Stimulated activated CD4-positive, alpha-beta T cell treated with anti-CD3 and anti-CD28 coated beads, TNF-alpha, amount 100 ng/mL, for 24 hours (primary cell): ENCODE measurements around the gene VPS8.
"Not testable (repeated sequence)": the region's sequence is repeated elsewhere in the genome, so short reads cannot be mapped to it uniquely, and the experiment has no call there.

Source experiments
- DNase-seq, 3 experiments: peaks; one replicate each; pipeline ENCODE4 v3.0.0-alpha.2; 2020; ENCODE audit warnings: low read depth in 3 of 3

The VPS8 gene

DNA sequence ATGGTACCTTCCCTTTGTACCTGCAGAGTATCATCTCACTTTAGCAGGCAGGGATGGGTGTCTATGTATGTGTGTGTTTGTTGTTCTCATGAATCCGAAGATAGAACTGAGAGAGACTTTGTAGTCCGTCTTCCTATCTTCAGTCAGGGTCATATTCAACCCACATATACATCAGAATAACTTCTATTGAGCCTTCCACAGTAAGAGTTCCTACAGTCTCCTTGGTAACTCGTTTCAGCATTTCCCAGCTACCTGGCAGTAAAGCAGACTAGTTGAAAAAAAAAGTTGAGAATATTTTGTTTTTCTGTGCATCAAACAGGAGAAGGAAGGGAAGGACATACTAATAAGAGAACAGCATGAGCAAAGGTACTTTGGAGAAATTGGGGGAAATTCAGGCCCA, 106.8 kb downstream of the VPS8 start:
- no peak for DNase-seq

DNA sequence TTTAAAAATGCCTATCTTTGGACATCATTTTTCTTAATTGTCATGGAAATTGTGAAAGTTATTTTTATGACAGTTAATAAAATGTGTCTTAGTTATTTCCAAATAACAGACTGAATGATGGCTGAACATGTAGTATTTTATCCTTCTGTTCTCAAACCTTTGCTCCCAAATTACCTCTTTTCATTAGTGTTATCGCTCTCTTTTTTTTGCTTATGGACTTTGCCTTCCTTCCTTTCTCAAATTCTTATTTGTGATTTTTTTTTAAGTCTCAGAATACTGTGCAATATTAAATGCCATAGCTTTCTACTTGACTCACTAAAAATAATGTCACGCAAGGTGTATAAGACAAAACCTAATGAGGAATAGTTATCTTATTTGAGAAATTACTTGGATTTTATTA, 107.7 kb downstream of the VPS8 start:
- DNase-seq = no peak

DNA sequence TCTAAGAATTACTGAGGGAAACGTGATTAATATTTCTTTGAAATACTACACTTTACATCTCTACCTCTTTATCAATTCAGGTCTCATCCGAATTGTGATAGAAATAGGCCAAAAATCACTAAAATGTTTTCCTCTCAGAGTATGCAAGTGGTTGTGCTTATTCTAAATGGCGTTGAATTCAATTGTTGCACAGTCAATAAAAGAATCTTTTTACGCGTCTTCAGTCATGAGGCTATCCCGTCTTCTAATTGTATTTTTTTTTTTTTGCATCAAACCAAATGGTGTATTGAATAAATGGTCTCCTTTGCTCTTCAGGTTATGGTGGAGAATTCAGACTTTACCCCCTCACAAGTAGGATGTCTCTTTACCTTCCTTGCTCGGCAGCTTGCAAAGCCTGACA, 112.6 kb downstream of the VPS8 start:
- DNase-seq = no peak

DNA sequence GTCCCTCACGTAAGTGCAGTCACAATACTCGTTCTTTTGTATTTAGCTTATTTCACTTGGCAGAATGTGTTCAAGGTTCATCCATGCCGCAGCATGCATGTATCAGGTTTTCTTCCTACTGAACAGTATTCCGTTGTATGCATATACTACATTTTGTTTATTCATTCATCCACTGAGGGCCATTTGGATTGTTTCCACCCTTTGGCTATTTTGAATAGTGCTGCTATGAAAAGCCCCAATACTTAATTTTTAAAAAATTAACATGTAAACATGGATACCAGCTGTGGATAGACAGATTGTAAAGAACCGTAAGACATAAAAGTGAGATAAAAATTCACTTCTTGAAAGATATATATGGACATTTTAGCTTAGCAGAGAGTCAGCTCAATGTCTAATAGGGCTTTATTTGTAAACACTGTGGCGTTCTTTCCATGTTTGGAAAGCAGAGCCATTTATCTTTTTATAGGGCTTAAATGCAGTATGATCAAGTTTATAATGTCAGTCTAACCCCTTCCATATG, 115.9 kb downstream of the VPS8 start:
- DNase-seq = no peak

DNA sequence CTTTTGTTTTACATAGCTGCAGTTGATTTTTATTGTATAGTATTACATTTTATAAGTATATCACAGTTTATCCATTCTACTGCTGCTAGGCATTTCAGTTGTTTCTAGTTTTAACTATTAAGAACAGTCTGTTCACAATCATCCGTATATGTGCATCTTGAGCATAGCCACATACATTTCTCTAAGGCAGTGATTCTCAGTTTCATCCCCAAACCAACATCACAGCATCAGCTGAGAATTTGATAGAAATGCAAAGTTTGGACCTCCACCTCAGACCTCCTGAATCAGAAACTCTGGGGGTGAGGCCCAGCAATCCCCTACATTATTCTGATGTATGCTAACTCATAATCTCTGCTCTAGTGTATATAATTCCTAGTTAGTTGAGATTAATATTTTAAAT, 120.8 kb downstream of the VPS8 start:
- DNase-seq = no peak

DNA sequence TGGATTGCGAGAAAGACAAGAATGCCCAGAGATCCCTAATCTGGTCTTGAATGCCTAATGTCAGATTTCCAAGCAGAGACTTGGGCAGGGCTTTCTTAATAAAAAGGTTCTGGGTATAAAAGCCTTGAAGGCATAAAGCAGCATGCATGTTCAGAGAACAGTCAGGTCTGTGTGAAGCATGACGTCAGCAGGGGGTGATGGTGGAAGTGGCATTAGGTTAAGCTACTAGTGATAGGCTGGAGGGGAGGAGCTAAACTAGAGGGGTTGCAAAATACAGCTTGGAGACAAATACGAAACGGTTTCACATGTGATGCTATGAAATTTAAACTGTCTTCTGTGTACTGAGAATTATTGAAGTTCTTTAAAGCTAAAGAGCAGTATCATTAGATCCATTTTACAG, 125.6 kb downstream of the VPS8 start:
- DNase-seq = no peak

DNA sequence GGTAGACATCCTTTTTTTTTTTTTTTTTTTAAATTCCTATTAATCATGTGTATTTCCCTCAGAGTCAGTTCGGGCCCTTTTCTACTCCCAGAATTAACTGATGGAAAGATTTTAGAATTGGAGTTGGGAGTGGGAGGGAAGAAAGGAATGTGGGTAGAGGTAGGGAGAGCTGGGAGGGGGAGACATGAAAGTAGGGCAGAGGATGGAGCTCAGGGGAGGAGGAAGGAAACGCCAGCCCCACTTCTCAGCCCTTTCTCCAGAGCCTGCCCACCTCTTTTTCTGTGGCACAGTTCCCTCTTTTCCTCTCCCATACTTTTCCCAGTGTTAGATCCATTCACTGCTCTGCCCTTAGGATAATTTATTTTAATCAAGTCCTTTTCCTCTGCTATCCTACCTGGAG, 129.4 kb downstream of the VPS8 start:
- DNase-seq = no peak

DNA sequence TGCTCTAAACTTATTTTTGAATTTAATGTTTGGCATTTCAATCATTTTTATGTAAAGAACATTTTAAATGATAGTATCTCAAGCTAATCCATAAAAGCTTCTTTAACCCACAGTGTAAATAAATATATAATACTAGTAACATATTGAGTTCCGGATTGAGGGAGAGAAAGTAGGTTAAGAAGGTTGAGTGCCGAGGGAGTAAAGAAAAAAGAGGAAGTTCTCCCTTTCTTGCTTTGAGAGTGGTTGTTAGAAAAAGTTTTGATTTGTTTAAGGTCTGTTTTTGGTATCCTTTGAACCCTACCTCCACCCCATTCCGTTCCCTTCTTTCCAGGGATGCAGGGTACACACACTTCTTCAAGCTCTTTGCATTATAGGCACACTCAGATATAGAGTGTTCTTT, 130.8 kb downstream of the VPS8 start:
- DNase-seq = no peak

DNA sequence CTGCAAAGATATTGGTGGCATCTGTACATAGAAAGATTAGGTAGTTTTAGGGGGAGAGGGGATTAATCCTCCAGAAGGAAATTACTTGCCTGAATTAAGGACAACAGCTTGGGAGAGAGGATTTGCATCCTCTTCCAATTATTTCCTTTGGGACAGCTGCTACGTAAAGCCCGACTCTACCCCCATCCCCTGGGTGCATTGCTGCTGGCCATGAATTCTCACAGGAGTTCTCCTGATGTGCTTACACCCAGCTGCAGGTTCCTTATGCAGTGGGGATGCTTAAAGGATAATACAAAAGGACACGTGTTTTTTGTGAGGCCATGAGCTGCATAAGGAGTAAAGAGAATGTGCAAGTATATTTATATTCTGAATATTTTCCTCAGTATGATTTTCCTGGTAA, 132.3 kb downstream of the VPS8 start:
- DNase-seq = no peak

DNA sequence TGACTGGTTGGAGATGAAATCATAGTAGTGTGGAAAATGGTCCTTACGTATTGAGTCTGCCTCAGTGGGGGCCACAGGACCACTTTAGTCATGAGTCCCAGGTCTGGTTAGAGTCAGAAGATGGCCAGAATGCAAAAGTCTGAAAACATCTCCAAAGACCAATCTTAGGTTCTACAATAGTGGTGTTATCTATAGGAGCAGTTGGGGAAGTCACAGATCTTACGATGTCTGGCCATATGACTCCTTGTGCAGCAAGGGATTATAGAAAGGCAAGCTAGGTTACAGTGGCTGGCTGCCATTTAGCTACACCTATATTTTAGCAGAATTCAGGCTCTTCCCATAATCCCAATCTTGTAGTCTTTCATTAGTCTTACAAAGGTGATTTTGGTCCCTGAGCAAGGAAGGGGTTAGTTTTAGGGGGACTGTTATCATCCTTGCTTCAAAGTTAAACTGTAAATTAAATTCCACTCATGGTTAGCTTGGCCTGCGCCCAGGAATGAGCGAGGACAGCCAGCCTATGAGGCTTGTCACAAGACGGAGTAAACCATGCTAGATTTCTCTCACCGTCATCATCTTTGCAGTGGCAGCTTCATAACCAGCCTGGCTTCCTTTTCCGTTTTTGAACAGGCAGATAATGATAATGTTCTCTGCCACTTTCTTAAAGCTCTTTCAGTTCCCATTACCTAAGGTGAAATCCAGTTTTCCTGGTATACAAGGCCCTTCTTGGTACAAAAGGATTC, 134.1 kb downstream of the VPS8 start:
- no peak for DNase-seq

DNA sequence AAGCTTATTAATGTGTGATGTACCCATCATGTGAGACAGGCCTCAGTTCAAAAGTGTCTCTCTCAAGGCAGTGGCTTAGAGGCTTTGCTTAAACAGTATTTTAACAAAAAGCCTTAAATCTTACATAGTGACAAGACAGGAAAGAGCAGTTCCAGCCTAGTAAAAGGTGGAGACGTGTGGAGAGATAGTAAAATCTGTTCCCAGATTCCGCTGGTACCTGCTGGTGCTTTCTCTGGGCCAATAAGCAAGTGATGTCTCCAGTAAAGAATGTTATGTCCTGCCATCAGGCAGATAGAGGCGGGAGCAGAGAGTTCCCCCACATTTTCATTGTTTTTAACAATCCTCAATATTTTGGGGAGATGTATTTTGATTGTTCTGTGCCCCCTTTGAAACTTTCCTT, 135.0 kb downstream of the VPS8 start:
- no peak for DNase-seq

DNA sequence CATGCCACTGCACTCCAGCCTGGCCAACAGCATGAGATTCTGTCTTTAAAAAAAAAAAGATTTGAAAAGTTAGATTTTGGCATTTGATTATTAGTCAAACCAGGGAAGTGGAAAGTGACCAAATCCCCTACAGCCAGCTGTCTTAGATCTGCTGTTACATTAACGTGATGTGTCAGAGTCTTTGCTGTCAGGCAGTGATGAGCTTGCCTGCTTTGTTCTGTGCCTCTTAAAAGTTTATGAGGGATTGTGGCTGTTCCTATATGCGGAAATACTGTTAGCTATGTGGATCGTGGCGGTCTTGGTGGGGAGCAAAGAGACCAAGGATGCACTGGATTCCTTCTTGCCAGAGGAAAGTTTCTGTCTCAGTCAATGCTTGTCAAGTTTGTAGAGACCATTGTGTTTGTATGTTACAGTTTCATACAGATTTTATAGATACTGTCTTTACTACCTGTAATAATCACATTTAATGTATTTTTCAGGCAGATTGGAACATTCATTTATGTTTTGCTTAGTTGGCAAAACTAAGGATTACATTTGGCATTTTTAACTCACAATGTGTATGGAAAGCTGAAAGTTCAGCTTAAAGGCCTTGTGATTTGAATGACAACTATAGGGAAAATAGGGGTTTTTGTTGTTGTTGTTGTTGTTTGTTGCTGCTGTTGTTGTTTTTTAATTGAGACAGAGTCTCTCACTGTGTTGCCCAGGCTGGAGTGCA, 137.4 kb downstream of the VPS8 start:
- DNase-seq = no peak

DNA sequence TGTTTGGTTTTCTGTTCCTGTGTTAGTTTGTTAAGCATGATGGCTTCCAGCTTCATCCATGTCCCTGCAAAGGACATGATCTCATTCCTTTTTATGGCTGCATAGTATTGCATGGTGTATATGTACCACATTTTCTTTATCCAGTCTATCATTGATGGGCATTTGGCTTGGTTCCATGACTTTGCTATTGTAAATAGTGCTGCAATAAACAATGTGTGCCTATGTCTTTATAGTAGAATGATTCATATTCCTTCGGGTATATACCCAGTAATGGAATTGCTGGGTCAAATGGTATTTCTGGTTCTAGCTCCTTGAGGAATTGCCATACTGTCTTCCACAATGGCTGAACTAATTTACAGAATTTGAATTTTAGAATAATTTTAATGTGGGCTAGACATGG, 138.8 kb downstream of the VPS8 start:
- DNase-seq = not testable (repeated sequence)

DNA sequence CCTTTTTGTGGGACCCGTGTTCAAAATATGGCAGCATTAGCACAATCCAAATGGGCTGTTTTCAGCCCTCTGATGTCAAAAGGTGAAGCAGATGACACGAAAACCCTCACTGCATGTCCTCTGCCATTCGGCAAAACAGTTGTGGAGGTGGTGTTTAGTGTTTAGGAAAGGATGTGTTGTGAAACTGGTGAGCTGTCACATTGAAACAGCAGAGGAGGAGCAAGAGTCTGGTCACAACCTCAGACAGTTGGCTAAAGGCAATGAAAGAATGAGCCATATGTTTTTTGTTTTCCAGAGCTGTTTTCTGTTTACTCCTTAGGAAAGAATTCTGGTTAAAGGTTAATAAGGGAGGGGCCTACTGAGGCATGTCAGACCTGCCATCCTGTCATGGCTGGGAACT, 140.7 kb downstream of the VPS8 start:
- DNase-seq = no peak

DNA sequence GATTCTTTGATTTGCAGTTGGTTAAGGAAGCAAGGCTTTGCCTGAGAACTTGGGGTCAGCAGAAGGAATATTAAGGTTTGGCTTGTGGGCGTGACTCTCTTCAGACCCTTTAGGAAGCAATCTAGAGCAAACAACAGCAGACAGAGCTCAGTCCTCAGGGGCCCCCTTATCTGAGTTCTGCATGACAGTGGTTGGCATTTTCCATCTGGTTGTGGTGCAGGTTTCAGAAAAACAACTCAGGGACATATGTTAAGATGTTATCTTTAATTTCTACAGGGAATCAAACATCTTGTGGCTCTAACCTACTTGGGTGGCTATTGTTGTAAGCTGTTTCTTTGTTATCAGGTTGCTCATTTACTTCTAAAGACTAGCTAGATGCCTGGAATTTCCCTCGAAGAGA, 141.4 kb downstream of the VPS8 start:
- no peak for DNase-seq

DNA sequence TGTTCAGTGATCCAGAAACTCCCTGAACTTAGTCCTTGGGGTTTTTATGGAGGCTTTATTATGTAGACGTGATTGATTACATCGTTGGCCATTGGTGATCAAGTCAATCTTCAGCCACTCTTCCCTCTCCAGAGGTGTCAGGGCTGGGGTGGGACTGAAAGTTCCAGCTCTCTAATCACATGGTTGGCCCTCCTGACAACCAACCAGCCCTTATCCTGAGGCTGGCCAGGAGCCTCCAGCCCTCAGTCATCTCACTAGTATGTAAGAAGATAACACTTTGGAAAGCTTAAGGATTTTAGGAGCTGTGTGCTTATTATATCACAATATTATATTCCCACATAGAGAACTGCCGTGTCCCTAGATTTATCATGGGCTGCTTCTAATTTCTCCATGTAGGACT, 142.3 kb downstream of the VPS8 start:
- DNase-seq = no peak

DNA sequence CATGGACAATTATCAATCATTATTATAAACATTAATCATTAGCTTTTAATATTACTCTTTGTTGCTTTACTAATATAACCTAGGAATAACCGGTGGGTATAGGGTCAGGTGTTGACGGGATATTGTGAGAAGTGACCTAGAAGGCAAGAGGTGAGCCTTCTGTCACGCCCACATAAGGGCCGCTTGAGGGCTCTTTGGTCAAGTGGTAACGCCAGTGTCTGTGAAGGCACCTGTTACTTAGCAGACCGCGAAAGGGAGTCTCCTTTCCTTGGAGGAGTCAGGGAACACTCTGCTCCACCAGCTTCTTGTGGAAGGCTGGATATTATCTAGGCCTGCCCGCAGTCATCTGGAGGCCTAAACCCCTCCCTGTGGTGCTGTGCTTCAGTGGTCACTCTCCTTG, 142.9 kb downstream of the VPS8 start:
- not testable (repeated sequence) for DNase-seq

DNA sequence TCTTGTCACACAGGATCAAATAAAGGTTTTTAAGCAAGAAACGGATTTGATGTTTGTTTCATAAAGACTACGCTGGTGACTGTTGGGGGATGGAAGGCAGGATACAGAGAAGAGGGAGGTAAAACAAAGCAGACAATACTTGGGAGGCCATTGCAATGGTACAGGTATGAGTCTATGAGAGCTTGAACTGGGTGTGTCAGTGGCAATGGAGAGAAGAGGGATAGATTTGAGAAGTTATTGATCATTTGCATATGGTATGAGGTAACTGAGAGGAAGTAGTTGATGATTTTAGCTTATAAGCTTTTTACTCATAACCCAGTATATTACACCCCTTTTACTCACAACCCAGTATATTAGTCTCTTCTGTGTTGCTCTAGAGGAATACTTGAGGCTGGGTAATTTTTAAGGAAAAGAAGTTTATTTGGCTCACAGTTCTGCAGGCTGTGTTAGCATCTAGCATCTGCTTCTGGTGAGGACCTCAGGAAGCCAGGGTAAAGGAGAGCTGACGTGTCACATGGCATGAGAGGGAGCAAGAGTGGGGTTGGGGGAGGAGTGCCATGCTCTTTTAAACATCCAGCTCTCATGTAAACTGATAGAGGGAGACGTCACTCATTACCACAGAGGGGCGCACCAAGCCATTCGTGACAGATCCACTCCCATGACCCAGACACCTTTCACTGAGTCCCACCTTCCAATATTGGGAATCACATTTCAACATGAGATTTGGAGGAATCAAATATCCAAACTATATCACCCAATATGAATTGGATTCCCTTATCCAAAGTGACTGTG, 153.9 kb downstream of the VPS8 start:
- DNase-seq = no peak

DNA sequence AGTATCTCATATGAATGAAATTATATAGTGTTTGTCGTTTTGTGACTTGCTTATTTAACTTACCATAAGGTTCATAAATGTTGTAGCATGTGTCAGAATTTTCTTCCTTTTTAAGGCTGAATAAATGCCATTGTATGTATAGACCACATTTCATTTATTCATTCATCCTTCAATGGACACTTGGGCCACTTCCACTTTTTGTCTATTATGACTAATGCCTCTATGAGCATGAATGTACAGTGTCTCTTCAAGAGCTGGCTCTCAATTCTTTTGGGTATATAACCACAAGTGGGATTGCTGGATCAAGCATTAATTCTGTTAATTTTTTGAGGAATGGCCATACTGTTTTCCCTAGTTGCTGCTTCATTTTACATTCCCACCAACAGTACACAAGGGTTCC, 156.1 kb downstream of the VPS8 start:
- DNase-seq = no peak

DNA sequence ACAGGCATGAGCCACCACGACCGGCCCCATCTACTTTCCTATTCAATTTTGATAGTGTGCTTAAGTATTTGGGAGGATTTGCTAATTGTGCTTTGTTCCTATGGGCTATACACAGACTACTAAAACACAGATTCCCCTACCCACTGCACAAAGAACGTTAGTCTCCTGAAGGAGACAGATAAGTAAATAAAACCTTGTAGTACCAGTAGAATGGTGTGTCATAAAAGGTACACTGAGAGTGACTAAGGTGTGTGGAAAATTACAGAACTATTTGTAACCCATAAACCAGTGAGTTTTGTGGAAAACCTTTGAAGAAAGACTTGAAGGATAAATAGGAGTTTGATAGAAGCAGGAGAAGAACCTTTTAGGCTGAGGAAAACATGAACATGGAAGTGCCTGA, 158.2 kb downstream of the VPS8 start:
- DNase-seq = no peak

DNA sequence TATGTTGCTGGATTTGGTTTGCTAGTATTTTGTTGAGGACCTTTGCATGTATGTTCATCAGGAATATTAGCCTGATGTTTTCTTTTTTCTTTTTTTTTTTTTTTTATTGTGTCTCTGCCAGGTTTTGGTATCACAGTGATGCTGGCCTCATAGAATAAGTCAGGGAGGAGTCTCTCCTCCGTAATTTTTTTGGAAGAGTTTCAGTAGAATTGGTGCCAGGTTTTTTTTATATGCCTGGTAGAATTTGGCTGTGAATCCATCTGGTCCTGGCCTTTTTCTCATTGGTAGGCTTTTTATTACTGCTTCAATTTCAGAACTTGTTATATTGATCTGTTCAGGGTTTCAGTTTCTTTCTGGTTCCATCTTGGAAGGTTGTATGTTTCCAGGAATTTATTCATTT, 165.8 kb downstream of the VPS8 start:
- no peak for DNase-seq

DNA sequence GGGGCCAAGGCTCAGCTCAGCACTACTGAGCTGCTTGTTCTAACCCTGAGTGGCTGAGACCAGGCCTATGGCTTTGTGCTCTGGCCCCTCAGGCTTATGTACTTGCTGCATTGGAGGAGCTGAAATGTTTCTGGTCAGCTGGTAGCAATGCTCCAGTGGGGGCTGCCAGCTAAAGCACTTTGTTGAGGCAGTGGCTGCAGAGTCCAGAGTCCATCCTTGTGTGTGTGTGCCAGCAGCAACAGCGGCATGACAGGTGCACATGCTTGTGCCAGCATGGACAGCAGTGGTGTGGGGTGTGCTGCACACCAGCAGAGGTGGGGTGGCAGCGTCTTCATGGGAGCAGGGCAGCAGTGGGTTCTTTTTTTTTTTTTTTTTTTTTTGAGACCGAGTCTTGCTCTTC, 169.1 kb downstream of the VPS8 start:
- no peak for DNase-seq

DNA sequence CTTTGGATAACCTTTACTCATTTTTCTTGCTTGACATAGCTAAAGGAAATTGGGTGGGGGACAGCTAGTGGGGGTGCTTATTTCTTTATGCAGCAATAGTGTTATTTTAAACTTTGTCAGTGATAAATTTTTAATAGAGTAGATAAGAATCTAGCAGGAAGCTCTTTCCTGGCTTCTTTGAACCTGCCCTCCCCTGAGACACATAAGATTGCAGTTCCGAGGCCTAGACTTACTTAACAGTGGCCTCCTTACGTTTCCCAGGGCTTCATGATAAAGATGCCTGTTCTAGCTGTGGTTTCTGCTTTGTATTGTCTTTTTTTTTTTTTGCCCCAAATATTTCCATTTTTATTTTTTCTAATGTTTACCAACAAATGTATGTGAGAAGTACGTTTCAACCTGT, 170.1 kb downstream of the VPS8 start:
- no peak for DNase-seq
